Measurements from ENCODE around the gene SPNS3.

DNA sequence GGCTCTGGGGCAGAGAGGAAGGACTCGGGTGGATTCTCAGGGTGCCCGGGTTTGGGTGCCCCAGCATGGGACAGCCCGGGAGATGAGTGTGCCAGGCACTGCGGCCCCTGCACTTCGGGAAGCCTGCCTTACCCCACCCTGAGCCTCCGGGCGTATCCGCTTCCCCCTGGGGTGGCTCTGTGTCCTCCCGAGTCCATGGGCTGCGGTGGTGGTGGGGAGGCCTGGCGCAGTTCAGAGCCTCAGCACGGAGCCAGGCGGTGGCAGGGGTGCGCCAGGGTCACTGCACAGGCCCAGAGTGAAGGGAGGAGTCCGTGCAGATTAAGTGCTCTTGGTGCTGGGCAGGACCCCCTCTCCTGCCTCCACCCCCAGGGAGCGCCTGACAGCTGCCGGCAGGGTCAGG is 100.8 kb downstream of the SPNS3 start:
- TF ChIP-seq, protein P1, sequence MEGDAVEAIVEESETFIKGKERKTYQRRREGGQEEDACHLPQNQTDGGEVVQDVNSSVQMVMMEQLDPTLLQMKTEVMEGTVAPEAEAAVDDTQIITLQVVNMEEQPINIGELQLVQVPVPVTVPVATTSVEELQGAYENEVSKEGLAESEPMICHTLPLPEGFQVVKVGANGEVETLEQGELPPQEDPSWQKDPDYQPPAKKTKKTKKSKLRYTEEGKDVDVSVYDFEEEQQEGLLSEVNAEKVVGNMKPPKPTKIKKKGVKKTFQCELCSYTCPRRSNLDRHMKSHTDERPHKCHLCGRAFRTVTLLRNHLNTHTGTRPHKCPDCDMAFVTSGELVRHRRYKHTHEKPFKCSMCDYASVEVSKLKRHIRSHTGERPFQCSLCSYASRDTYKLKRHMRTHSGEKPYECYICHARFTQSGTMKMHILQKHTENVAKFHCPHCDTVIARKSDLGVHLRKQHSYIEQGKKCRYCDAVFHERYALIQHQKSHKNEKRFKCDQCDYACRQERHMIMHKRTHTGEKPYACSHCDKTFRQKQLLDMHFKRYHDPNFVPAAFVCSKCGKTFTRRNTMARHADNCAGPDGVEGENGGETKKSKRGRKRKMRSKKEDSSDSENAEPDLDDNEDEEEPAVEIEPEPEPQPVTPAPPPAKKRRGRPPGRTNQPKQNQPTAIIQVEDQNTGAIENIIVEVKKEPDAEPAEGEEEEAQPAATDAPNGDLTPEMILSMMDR (optimal IDR thresholded peaks at IDR 0.05 in 1 of 3, IDR thresholded peaks at IDR 0.05 in 1 of 3, conservative IDR thresholded peaks at IDR 0.05 in 1 of 3; ENCODE audit: extremely low read depth in 1 of 3, insufficient read depth in 2 of 3, low read length in 3 of 3): no peak
- TF ChIP-seq EZH2 (IDR thresholded peaks at IDR 0.05; ENCODE audit: low read length): no peak
